NCI-H1048 (cell line): ENCODE measurements around the gene METTL9.
"Not testable (repeated sequence)": the region's sequence is repeated elsewhere in the genome, so short reads cannot be mapped to it uniquely, and the experiment has no call there.

Experiments
- DNase-seq: peaks from one replicate; lab custom pipeline; 2025; lab: John Stamatoyannopoulos, UW

METTL9 gene

DNA sequence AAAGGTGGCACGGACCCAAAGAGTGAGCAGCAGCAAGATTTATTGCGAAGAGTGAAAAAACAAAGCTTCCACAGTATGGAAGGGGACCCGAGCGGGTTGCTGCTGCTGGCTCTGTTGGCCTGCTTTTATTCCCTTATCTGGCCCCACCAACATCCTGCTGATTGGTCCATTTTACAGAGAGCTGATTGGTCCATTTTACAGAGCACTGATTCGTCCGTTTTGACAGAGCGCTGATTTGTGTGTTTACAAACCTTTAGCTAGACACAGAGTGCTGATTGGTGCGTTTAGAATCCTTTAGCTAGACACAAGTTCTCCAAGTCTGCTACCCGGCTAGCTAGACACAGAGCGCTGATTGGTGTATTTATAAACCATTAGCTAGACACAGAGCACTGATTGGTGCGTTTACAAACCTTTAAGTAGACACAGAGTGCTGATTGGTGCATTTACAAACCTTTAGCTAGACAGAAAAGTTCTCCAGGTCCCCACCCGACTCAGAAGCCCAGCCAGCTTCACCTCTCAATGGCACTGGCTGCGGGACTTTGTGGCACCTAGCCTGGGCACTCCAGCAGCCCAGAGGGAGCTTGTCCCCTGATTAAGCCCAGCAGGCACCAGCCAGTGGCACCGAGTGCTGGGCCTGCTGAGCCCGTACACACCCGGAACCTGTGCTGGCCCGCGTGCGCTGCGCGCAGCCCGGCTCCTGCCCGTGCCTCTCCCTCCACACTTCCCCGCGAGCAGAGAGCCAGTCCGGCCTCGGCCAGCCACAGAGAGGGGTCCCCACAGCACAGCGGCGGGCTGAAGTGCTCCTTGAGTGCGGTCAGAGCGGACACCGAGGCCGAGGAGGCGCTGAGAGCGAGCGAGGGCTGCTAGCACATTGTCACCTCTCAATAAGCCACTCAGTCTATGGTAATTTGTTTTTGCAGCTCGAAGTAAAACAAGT is 37.9 kb downstream of the METTL9 start:
- no peak for DNase-seq

DNA sequence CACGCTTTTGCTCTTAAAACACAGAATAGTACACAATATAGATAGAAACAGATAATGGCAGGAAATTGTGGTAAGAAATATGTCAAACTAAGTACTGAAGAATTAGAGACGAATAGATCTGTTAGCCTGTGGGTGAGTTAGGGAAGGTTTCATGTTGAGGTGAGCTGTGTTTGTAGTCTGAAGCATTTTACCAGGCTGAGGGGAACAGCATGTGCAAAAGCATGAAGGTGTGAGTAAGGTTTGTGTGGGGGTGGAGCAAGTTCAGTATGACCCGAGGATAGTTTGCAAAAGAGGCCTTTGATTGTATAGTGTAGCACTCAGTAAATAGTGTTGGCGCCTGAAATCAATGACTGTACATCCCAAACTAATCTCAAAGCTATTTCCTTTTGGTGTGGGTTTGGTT is 39.2 kb downstream of the METTL9 start:
- DNase-seq: no peak

DNA sequence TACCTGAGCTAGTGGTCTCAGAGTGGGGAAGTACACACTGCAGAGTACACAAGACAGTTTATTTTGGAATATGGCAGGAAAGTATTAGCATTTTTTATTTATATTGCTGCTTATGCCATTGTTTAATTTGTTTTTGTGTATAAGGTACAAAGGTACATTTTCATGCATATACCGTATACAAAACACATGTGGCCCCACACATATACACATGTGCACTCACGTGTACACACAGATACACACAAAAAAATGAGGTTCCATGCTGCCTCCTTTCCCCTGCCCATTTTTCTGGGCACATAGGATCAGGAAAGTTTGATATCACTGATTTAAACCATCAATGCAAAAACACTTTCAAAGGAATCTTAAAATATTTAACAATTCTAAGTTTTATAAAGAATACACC is 40.1 kb downstream of the METTL9 start:
- no peak for DNase-seq

DNA sequence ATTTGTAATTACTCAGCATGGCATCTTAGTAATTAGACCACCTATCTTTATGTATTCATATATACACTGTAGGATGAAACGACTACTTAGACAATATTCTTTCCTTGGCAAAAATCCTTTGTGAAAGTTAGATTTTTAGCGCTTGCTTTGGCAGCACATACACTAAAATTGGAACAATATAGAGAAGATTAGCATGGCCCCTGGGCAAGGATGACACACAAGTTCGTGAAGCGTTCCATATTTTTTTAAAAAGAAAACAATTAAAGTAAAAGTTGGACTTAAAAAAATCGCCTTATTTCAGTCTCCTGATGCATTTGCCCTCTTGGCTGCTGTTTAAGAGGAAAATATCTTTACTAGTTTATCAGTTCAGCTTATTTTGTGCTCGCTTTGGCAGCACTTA is 42.5 kb downstream of the METTL9 start:
- no peak for DNase-seq

DNA sequence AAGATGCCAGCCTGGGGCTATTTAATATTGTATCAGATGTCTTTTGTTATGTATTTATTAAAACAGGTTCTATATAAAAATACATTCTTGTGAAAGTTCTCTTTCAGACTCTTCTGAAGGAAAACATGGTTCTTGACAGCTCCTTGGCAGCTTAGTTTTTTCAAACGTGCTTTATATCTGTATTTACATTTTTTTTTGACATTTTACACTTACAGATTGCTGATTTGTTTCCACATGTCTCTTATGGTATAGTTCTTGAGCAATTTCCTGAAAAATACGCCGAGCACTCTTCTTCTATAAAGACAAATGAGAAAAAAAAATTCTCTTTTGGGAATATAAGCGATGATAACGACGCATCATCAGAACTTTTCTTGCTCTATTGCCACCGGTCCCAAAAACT is 43.5 kb downstream of the METTL9 start:
- no peak for DNase-seq

DNA sequence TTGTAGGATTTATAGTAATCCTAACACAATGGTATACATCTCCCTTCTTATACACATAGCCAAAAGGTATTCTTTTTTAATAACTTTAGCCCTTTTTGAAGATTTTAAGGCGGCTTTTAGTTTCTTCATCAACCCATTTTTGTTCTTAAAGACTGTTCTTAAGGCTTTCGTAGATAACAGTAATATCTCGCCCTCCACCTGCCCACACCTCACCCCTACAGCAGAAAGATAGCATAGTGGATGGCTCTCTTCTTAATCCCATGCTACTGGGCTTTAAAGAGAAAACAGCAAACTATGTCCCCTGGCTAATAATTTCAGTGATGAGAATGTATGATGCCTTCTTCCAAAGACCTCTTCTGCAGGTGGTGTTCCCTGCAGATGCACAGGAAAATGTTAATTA is 44.4 kb downstream of the METTL9 start:
- no peak for DNase-seq

DNA sequence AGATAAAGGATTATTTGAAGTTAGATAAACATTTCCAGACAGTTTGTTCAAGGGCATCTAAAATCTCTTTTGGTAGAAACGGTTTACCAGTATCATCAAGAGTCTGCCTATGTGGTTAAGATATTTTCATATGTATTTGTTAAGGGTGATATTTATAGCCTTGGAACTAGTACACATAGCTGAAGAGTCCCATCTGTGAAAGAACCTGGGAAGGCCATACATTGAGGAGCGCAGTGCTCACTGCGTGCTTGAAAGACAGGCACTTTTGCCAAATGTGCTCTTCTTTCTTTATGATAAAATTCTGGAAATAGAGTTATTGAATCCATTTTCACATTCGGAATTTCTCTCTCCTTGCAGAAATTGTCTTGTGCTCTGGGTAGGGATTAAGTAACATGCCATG is 45.3 kb downstream of the METTL9 start:
- DNase-seq: no peak

DNA sequence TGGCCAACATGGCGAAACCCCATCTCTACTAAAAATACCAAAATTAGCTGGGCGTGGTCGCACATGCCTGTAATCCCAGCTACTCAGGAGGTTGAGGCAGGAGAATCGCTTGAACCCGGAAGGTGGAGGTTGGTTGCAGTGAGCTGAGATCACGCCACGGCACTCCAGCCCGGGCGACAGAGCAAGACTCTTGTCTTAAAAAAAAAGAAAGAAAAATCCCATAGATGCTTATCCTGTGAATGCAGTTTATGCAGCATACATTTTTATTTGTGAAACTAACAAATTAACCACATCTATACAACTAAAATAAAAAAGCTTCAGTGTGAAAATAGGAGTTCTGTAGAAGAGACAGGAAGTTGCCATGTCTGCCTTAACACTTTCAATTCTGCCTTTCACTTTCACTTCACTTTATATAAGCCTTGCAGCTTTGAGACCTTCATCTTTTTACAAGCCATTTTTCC is 45.9 kb downstream of the METTL9 start:
- no peak for DNase-seq

DNA sequence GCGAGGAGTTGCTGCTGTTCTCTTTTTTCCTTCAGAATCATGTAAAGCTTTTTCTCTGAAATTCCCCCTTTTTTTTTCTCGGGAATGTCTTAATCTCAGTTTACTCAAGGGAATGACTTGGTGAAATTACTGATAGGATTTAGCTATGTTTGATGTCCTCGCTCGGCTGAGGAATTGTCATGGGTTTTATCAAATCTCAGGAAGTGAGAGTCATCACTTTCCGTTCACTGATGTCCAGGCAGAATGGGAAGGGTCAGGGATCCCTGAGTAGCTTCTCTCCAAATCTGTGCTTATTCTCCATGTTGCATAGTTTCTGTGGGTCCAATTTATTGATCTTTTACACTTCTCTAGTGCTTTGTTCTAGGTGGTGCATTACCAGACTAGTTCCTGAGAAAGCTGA is 46.7 kb downstream of the METTL9 start:
- DNase-seq: no peak

DNA sequence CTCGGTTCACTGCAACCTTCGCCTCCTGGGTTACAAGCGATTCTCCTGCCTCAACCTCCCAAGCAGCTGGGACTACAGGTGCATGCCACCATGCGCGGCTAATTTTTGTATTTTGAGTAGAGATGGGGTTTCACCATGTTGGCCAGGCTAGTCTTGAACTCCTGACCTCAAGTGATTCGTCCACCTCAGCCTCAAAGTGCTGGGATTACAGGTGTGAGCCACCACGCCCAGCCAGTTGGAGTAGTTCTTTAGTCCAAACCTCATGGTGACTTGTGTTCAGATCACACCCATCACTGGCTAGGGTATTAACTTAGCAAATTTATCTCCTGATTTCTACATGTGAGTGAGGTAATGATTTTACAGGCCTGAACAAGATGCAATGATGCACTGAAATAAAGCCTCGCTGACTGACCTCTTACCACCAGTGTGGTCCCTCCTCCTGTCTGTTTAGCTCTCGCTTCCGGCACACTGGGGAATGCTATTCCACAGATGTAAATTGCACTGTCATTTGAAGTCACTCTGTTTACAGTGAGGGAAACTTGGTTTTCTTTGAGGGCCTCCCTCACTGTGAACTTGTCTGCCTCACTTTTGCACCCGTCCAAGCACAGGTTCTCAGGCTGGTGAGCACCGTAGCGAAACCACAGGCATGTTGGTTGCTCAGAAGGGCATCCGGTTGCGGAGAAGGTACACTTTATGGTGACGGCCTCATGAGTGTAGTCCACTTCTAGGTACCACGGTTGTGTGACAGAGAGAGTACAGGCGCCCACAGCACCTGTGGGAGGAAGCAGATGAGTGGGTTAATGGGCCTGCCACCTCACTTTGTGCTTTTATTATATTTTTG is 47.6 kb downstream of the METTL9 start:
- no peak for DNase-seq

DNA sequence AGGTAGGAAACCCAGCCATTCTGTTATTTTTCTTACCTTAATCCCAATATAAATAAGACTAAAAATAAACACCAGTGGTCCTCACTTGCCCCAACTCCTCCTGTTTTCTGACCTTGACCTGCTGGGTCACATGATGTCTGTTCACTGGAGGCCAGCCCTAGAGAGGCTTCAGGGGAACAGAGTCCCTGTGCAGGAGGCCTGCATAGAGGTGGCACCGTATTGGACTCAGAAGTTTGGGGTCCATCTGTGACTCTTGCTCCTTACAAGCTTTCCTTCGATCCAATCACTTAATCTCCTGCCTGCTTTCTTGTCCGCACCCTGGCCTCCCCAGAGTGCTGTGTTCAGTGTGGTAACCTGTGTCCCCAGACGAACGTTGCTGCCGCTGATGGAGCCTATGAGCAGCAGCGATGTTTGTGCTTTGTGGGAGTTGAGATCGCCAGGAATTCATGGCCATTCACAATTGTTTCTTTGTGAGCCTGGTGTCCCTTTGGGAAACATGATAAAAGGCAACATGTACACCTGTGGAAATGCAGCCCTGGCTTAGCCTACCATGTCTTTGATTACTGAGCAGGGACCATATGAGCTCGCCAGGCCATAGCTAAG is 48.3 kb downstream of the METTL9 start:
- DNase-seq: no peak

DNA sequence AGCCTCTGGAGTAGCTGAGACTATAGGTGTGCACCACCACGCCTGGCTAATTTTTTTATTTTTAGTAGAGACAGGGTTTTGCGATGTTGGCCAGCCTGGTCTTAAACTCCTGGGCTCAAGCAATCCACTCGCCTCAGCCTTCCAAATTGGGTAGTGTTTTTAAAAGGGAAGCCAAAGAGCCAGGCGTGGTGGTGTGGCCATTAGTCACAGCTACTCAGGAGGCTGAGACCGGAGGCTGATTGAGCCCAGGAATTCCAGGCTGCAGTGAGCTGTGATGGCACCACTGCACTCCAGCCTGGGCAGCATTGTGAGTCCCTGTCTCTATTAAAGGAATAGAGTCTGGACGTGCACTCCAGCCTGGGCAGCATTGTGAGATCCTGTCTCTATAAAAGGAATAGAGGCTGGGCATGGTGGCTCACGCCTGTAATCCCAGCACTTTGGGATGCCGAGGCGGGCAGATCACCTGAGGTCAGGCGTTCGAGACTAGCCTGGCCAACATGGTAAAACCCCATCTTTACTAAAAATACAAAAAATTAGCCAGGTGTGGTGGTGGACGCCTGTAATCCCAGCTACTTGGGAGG is 50.5 kb downstream of the METTL9 start:
- DNase-seq: not testable (repeated sequence)

DNA sequence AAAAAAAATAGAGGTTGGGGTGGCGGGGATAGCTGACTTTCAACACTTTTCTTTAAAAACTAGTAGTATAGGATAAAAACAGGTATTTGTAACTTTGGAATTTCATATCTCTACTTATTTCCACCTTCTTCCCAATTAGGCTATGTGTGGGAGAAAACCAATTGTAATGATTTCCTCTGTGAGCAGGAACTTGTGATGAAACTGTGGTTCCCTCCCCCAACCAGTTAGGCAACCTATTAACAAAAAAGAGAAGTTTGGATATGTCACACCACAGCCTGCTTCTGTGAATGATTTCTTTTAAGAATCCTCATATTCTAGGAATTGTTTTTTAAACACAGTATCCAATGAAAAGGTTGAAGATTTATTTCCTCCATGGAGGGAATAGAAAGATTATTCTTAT is 51.1 kb downstream of the METTL9 start:
- DNase-seq: no peak

DNA sequence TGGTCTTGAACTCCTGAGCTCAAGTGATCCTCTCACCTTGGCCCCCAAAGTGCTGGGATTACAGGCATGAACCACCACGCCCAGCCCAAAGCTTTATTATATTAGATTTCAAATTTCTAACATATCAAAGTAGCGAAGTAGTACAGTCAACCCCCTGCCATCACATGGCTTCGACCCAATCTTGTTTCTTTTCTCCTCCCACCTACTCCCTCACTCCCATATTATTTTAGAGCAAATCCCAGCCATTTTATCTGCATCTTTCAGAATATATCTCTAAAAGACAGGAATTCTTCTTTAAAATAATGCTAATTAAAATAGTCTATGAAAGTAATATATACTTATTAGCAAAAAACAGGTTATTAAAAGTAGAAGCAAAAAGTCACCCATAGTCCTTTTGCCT is 52.1 kb downstream of the METTL9 start:
- DNase-seq: no peak

DNA sequence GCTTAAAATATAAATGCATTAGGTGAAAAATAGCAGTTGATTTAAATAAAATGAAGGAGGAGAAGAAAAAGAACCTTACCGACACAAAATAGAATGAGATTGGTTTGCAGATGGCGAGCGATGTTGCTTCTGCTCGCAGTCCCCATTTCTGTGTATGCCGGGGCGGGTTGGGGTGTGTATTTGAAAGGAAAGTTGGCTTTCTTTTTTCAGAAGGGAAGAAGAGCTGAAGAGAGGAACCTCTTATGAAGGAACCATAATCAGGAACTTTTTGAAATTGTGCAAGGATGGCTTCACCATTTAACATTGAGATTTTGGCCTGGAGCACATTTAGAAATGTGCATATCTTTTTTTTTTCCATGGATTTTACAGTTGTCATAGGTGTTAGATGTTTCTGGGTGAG is 53.1 kb downstream of the METTL9 start, which contains the start of gene IGSF6:
Gene IGSF6 (minus strand): TSS at position 156 of the 400 bp plus-strand sequence. CDS start 10 bp downstream, at position 146.
- DNase-seq: no peak

DNA sequence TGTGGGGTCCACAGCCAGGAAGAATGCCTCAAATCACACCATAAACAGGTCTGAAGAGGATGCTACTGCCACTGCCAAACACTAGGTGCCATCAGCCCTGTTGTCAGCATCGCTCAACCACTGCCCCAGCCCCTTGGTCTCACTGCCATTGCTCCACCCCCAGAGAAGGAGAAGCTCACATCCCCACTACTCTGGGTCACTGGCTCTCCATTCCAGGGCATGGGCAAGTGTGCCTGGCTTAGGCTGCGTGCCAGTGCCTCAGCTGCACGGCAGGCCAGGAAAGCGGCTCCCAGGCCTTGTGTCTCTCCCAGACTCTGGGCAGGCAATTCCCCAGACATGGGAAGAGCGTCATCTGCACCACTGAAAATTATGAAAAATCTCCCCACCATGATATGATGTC is 54.2 kb downstream of the METTL9 start:
- no peak for DNase-seq

DNA sequence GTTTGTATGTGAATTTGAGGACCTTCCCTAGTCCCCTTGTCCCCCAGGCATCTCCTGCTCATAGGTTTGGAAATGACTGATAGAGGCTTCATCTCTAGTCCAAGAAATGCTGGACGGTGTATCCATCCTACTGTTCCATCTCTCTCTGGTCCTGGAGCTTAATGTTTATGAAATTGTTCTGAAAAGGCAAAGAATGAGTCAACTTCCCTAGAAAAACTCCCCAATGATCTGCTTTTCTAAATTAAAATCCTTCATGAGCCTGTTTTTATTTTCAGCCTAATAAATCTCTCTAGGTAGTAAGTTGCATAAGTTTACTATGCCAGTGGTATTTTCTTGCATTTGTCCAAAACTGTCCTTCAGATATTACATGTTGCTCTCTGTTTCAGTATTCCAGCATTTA is 55.1 kb downstream of the METTL9 start:
- no peak for DNase-seq

DNA sequence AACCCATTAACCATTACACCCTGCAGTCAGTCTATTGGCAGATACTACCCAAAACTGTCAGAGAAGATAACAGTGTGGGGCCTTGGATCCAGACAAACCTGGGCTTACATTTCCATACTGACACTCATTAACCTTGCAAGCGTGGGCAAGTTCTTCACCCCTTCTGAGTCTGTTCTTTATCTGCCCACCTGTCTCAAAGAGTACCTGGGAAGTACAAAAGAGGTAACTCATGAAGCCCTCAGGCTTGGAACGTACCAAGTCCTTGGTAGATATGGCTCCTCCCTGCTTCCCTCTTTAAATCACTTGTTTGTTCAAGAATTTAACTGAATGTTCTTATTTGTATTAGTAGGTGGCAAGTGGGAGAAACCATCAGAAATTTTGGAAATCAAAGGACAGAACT is 55.5 kb downstream of the METTL9 start:
- DNase-seq: no peak

DNA sequence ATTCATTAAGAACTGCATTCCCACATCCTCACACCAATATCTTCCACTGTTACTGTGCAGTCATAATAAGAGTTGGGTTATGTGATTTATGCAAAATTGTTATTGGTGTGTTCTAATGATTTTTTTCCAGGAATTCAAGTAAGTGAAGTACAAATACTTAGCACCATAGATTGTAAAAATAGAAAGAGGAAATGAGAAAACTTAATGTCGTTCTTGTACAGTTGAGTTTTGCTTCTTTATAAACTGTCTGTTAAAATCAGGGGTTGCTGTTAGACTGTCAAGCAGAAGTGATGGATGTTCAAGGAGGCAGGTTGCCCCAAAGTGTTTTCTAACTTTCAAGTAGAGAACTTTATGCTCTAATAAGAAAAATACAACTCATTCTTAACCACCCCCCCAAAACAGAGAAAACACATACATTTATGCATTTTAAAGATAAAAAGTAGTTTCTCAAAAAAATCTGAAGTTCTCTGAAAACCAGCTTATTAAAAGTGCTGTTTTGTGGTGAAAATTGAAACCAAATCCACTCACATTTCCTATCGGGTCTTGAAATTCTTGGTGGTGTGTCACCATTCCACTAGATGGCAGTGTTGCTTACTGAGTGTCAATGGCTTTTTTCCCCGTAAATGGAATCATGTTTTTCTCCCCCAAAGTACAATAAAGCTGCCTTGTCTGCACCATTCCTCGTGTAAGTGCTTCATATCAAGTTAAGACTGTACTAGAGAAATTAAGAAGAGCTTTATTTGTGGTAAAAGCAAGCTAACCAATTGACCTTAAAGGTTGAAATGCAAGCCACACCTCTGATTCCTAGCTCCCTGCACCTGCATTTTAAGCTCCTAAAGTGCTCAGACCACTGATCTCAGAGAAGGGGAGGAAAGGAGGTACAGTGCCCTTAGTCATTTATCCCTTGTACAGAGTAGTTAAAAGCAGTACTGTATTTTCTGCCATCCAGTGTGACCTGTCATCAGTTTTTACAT is 57.7 kb downstream of the METTL9 start:
- no peak for DNase-seq

DNA sequence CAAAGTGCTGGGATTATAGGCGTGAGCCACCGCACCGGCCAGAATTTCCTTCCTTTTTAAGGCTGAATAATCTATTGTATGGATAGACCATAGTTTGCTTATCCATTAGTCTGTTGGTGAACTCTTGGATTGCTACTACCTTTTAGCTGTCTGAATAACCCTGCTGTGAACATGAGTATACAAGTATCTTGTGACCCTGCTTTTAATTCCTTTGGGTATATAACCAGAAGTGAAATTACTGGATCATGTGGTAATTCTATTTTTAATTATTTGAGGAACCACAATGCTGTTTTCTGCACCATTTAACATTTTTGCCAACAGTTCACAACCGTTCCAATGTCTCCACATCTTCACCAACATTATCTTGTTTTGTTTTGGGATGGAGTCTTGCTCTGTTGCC is 59.7 kb downstream of the METTL9 start:
- DNase-seq: no peak
